HPDE6-E6E7 (cell line): ENCODE data around the gene COL6A3.

Experiments
- DNase-seq: peaks from one replicate; pipeline ENCODE4 v3.0.0; 2011; ENCODE audit warnings: missing footprints; ENCODE audit errors: extremely low spot score

COL6A3 gene, protein sequence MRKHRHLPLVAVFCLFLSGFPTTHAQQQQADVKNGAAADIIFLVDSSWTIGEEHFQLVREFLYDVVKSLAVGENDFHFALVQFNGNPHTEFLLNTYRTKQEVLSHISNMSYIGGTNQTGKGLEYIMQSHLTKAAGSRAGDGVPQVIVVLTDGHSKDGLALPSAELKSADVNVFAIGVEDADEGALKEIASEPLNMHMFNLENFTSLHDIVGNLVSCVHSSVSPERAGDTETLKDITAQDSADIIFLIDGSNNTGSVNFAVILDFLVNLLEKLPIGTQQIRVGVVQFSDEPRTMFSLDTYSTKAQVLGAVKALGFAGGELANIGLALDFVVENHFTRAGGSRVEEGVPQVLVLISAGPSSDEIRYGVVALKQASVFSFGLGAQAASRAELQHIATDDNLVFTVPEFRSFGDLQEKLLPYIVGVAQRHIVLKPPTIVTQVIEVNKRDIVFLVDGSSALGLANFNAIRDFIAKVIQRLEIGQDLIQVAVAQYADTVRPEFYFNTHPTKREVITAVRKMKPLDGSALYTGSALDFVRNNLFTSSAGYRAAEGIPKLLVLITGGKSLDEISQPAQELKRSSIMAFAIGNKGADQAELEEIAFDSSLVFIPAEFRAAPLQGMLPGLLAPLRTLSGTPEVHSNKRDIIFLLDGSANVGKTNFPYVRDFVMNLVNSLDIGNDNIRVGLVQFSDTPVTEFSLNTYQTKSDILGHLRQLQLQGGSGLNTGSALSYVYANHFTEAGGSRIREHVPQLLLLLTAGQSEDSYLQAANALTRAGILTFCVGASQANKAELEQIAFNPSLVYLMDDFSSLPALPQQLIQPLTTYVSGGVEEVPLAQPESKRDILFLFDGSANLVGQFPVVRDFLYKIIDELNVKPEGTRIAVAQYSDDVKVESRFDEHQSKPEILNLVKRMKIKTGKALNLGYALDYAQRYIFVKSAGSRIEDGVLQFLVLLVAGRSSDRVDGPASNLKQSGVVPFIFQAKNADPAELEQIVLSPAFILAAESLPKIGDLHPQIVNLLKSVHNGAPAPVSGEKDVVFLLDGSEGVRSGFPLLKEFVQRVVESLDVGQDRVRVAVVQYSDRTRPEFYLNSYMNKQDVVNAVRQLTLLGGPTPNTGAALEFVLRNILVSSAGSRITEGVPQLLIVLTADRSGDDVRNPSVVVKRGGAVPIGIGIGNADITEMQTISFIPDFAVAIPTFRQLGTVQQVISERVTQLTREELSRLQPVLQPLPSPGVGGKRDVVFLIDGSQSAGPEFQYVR (N-terminal part only)

DNA sequence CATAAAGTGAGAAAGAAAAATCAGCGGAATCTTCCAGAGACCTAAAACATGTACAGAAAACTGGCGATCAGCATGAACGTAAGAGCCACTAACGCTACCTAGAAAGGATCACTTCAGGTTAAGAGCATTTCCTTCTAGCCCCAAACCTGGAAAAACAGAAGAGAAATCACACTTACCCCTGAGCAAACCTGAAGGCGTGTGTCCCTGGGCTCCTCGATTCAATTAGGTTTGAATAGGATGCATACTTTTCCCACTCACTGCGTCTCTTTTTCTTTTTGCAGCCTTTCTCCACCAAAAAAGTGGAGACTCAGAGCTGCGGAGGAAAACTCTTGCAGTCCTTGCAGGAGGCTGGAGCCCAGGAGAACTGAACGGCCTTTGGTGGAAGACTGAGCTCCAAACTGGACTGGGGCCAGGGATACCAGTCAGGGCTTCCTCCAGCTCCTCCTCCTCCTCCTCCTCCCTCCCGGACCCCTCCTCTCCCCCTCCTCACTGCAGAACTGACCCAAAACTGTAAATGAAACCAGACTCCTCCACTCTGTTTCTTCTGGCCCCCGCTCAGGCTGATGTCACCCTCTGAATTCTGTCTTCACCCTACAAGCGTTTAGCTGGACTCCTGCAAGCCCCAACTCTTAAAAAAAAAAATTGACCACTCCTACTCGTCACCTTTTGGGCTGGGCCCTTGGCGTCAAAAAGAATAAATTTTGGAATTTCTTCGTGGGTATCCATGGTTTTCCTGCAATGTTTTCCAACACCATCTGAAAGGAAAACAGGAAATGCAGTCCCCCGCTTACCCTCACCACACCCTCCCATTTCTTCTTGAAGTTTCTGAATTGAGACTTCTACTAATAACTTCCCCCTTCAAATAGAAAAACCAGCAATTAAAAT is at the start of gene COL6A3:
Gene COL6A3 (minus strand): TSS at position 388 of the 885 bp plus-strand sequence. CDS start 17,347 bp downstream, outside the sequence.
- no peak for DNase-seq

DNA sequence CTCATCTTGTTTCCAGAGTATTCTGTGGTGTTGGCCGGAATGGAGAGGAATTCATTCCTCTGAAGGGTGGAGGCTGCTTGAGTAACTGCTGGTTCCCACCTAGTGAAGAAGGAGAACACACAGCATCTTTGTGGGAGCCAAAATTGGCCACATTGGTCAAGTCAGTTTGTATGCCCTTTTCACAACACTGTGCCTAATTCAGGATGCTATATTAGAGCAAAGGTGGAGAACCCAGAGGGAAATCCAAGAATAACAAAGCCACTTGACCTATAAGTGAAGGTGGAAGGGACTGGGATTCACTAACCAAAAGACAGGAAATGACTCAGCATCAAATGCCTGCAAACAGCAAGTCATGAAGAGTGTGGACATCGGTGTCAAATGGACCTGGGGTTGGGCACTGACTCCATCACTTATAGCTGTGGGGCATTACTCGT is 45.8 kb upstream of the COL6A3 start:
- peak; percentile 47 for DNase-seq

DNA sequence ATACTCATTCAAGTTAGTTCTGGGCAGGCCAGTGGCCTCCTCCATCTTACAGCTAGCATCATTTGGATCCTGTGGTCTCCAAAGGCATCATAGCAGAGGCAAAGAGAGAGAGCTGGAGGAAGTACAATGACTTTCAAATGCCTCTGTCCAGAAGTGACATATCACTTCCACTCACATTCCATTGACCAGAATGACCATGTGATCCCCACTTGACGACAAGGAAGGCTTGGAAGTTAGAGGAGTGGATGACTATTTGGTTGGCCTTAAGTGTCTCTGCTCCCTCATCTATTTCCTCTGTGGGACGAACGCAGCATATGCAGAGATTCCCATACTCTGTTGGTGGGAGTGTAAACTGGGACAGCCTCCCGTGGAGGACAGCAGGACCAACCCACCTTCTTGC is 45.3 kb upstream of the COL6A3 start:
- DNase-seq, result no peak

DNA sequence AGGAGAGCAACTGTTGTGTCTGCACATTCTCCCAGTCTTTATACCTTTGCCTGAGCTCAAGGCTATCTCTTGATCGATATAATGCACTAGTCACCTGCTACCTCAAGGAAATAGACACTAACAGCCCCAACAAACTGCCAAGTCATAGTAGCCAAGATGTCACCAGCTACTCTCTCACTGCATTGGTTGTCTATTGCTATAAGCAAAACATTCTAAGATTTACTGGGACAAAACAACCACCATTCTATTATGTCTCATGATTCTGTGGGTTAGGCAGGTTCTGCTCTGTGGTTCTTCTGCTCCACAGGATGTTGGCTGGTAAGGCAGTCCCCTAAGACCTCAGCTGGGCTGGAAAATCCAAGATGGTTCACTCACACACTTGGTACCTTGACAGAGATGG is 44.6 kb upstream of the COL6A3 start:
- no peak for DNase-seq

DNA sequence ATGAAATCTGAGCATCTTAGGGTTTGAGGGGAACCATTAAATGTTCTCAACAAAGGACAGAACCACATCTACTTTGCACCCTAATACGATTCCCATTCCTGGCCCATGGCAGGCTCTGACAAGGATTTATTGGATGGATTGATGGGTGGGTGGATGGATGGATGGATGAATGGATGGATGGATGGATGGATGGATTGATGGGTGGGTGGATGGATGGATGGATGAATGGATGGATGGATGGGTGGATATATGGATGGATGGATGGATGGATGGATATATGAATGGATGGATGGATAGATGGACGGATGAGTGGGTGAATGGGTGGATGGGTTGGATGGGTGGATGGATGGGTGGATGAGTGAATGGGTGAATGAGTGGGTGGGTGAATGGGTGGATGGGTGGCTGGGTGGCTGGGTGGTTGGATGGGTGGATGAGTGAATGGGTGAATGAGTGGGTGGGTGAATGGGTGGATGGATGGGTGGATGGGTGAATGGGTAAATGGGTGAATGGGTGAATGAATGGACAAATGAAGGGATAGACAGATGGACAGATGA is 43.5 kb upstream of the COL6A3 start:
- DNase-seq, result no peak

DNA sequence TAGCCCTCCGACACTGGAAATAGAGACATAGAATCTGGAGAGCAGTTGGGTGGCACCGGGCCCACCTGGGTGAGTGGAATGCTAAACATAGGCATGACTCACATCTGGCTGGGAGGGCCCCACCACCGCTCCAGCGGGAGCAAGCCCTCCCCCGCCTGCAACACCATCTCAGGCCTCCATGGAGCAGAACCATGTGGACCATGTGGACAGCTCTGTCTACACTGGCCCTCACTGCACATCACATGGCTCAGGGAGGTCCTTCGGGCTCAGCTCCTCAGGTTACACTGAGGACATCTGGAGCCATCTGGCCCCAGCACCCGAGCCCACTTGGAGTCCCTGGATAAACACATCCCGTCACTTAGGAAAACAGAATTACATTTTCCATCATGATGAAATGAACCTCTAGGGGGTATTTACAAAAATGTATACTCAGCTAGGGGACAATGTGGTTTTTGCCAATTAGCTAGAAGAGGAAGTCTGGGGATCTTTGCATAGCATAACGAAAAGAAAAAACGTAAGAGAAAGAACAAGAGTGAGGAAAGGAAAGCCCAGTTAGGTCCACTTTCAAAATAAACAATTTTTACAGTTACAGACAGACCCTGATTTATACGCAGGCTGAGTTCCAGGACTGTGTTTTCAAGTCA is 42.4 kb upstream of the COL6A3 start:
- DNase-seq, result no peak

DNA sequence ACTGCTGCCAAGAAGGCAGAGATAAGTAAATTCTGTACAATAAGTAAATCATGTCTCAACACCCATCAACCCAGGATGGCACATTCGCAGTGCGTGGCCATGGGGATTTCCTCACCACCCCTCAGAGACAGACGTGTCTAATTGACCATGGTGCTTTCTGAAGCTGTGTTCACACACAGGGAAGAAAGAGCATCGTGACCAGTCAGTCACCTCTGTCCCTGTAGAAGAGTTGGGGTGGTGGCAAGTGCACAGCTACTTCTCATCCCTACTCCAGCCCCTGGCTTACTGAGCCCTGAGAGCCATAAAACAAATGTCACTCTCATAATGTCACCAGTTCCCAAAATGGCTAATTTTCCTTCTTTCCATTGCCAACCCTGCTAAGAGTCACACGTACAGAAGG is 41.8 kb upstream of the COL6A3 start:
- DNase-seq, result no peak

DNA sequence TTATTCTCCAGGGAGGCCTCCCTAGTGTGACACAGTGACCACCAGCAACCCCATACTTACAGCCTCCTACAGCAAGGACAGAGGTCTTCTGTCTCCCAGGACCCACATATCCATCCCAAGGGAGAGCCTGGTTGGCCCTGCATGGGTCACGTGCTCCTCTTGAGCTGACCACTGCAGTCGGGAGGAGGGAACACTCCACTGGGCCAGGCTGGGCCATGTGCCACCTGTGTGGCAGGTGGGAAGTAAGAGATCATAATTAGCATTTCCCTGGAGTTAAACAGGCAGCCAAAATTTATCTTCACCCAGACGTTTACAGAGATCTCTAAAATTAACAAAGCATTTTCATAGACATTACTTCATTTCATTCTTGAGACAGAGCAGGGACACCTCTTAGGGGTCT is 39.7 kb upstream of the COL6A3 start:
- no peak for DNase-seq

DNA sequence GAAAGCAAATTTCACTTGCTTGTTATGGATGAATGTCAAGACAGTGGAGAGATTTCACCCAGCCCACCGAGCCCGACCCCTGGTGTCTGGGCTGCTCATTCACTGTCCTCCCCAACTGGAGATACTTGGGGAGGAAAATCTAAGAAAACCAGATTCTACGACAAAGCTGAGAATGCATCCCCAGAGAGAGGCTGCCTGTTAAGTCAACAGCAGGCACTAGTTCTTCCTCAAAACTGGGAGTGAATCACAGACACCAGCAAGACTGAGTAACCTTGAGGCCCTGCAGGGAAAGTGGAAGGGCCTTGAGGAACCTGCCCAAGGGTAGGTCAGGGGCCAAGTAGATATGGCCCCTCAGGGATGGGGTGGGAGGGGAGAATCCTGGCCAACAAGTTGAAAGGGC is 38.9 kb upstream of the COL6A3 start:
- DNase-seq, result no peak

DNA sequence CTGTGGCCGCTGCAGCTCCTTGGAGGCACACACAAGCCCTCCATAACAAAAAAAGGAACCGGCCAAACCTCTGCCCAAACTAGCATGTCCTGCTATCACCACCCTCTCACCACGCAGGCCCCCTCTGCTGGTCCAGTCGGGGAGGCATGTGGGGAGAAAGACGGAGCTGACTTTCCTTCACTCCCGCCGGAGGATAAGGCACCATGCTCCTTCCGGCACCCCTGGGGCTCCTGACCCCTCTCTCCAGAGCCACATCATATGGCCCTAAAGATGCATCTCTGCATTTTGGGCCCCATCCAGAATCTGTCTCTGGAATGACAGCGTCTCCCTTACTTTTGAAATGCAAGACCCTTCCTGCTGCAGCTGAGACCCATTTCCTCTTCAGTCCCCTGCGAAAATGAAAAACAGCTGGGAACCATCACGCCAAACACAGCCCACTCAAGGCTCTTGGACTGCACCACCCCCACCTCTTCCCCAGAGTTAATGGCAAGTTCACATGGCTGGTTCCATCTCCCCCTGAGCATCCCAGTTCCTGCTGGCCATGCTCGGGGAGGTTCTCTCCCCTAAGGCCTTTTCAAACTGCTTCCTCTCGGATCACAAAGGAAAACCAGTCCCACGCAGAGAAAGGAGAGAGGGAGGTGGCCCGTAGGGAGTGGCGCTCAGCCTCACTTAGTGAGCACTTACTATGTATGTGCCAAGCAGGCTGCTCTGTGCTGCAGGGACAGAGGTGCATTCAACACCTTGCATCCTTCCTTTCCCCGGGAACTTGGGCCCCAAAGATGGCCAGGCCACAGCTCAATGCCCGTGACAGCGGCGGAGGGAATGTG is 37.9 kb upstream of the COL6A3 start:
- no peak for DNase-seq

DNA sequence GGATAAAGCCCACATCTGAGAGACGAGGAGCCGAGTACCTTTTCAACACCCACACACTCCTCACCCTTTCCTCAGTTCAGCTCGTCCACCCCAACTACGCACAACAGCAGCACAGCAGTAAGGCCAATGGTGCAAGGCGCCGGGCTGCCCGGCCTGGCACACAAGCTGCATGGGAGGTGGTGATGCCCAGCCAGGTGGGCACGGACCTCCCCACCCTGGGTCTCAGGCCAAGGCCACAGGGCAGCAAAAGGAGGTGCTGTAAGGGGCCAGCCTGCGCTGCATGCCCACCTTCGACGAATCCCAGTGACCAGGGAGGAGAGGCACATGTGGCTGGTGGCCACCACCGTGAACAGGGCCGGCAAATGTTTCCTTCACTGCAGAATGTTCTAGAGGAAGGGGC is 36.6 kb upstream of the COL6A3 start:
- no peak for DNase-seq

DNA sequence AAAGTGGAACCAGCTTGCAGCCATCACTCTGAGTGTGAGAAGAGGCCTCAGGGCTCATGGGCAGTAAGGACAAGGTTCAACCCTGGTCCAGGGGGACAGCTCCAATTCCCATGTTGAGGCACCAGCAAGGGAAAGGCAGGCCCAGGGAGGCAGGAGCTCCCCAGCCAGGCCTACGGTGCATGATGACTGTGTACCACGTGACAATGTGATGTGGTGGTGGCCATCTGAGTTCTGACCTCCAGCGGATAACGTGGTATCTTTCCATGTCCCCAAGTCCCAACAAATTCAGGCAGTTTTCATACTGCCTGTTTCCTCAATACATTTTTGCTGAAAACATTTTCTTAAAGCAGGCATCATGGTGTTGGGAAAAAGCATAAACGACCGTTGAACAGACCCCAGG is 36.1 kb upstream of the COL6A3 start:
- no peak for DNase-seq

DNA sequence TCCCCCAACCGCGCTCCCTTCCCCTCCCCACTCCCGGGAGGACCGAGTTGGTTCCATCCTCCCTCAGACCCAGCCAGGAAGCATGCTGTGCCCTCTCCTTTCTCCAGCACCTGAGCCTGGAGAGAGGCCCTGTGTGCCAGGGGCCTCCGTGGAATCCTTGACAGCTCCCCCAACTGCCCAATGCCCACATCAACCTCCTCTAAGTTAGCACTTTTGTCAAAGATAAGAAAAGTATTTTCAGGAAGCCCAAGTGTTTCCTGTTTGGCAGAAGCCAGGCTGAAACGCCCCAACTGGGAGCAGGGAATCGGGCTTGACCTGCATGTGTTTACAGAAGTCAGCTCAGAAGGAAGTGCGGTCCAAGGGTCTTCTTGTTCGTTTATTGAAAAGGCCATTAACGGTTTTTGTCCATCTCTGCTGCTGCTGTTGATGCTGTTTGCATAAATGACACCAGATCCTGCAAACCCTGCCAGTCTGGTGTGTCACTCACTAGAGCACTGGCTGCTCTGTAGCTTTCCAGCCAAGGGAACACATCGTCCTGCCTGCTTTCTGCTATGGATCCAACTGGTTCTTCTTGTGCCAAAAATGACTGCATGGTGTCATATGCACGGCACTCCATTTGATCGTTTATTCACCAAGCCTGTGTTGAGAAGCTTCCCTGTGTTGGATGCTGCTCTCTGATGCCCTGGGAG is 35.4 kb upstream of the COL6A3 start:
- no peak for DNase-seq

DNA sequence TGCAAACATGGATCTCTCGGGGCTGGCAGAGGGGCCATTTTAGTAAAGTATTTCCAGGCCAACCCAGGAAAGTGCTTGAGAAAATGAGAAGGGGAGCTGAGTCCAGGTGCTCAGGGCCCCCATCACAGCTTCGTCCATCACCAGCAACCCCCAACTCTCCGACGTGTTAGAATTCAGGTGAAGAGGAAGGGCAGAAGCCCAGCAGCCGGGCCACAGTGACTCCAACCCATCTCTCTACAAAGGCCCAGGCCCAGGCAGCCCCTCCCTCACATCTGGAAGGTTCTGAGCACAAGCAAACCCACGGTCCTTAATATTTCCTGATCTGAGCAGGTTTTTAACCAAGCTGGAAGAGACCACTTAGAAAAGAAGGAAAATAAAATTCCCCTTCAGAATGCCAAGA is 34.7 kb upstream of the COL6A3 start:
- DNase-seq, result no peak

DNA sequence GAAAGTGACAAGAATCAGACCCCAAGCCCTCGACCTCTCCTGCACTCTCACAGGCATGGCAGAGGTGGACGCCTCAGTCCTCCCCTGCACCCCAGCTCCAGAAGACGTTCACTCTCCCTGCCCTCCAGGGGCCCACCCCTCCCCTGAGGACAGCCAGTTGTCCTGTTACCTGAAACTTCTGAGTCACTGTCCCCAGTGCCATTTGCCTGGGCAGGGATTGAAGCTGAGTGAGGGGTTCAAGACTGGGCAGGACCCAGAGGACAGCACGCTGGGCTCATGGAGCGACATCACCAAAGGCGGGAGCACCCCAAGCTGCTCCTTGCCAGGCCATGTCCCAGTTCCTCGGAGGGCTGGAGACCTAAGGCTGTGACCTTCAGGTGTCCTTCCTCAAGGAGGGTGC is 34.2 kb upstream of the COL6A3 start:
- no peak for DNase-seq

DNA sequence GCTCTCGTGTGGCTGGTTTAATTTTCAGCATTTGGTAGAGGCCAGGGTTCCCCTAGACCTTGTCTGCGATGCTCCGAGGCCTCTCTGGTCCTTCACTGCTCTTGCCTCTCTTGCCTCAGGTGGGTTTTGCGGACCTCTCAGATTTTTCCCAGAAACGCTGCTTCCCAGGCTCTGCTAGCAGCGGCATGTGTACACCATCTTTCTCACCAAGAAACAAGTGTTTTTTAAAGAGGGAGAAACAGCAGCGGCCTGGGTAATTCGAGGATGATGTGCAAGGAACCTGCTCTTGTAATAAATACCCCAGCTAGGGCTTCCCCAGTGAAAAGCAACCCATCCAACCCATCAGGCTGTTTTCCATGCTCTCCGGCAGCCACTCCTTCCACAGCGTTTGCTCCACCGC is 33.5 kb upstream of the COL6A3 start:
- no peak for DNase-seq

DNA sequence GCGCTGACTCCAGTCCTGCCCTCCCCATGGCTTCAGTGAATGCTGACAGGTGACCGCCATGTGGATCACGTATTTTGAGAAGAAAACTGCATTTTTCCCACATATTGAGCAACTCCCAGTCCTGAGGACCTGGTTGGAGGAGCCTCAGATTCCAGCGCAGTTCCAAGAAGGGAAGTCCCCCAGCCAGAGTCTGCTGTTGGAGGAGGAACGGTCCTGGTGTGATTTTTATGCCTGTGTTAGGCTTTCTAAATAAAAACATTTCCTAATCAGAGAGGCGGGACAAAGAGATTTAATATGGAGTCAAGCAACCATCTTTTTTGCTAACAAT is 32.3 kb upstream of the COL6A3 start:
- DNase-seq, result no peak

DNA sequence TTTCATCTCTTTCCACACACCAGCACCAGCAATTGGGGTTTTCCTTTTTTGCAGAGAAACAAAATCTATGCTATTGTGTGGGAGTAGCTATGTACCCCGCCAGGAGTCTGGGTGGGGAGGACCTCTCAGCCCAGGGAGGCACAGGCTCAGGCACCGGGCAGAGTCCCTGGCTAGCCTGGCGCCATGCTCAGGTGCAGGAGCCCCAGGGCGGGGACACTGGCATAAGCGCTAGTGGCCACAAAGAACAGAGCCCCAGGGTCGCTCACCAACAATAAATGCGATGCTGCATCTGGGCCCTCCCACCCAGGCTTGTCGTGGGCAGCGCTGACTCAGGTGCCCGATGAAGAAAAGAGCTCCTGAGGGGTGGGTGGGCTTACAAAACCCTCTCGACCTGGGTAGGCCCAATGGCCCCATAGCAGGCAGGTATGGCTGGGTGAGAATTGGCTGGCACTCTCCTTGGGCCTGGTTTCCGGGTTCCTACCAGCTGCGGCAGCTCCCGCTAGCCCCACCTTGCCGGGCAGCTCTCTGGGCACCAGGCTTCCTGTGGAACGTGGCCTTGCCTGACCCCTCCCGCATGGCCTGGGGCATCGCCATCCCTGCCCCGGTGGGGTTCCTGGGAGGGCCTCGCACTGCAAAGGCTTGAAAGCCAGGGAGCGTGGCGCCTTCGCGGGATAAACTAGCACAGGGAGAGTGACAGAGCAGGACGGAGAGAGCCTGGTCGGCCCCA is 31.8 kb upstream of the COL6A3 start:
- DNase-seq, result no peak
